Activated T-cell treated with anti-CD3 and anti-CD28 coated beads, Interleukin-2, amount 50 U/mL, for 1 hour (primary cell): Measurements from ENCODE around the gene C6orf132.

Experiments used
- DNase-seq: peaks from one replicate; pipeline ENCODE4 v3.0.0-alpha.2; 2020

Gene C6orf132

DNA sequence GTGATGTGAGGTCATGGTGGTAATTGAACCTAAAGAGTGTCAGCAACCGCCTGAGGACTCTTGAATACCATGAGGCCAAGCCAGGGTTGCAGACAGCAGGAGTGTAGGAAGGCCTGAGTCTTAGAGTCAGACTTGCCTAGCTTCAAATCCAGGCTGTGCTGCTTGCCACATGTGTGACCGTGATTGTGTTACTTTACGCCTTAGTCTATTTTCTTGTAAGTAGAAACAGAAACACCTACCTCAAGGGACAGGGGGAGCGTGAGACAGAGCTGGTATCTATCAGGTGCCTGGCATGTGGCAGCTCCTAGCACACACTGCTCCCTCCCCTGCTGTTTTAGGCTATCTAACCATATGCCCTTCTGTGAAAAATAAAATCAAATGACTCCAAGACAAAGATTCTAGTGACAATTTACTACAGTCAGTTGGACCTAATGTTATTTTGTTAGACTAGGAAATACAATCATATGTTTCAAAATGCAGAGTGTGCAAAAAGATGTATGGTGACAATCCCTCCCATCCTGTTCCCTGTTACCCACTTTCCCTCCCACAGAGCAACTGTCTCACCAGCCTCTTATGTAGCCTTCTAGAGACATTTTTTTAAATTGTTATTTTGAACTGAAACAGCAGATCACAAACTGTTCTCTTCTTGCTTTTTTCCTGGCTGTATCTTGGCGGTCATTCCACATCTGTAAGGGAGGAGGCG is 70.4 kb downstream of the C6orf132 start:
- DNase-seq: no peak

GRCh38 chr6:42068872-42069522 is 73.4 kb downstream of the C6orf132 start:
- DNase-seq: no peak

DNA sequence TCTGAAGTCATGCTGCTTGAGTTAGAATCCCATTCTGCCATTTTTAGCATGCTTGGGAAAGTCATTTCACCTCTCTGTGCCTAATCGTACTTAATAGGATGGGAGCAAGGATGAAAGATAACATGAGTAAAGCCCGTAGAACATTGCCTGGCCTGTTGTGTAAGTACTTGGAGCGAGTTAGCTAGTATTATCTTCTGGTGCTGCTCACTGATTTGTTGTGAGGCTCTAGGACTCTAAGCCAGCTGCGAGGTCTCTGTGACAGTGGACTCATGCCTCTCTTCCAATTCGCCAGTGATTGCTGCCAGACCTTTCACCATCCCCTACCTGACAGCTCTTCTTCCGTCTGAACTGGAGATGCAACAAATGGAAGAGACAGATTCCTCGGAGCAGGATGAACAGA is 74.2 kb downstream of the C6orf132 start:
- DNase-seq: no peak

GRCh38 chr6:42066156-42066675 is 76.2 kb downstream of the C6orf132 start:
- DNase-seq: no peak

- no peak for DNase-seq
Observed at GRCh38 chr6:42059743-42060142, 82.7 kb downstream of the C6orf132 start.

DNA sequence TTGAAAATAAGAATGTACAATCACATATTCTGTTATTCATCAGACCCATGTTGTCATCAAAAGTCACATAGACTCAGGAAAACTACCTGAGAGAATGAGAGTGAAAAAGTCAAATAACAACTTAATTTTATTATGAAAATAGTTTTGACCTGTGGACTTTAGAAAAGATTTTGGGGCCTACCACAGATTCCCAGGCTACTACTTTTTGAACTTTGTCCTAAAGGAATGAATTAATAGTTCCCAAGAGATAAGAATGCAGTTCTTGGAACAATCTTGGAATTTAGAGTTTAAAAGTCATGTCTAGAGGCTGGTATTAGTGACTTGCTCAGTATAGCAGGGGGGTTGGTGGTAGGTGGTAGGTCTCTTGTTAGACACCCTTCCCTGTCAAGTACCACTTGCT is 88.8 kb downstream of the C6orf132 start:
- DNase-seq: no peak

DNA sequence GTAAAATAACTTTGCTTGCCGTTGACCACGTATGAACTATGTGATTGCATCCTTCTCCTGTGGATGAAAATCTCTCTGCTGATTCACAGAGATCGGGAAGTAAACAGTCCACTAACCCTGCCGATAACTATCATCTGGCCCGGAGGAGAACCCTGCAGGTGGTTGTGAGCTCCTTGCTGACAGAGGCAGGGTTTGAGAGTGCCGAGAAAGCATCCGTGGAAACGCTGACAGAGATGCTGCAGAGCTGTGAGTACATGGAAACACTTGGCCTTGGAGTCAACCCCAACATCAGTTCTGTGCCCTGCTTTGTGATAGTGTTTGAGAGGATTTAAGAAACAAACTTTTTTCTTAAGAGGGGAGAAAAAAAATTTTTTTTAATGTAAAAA is 91.2 kb downstream of the C6orf132 start:
- DNase-seq: no peak
